HepG2 (cell line): ENCODE data around the gene PCDHGA10. TPM values are rescaled to one million over a fixed set of nuclear protein-coding genes. Genes with fewer than 3 reads are reported as not detected.

Experiments
- ATAC-seq: fragments of 200-7000 bp; cut with Tn5 transposase; 3 replicates; pipeline ENCODE4 v1.9.1; 2020; ENCODE audit warnings: mild to moderate bottlenecking, moderate library complexity
- BruUV-seq: library from RNA; stranded (reverse); fragments of 400-500 nt; replicated peaks from 2 replicates; lab custom pipeline; 2021; lab: Mats Ljungman, UMichigan
- CTCF ChIA-PET: fragments of 300-600 bp; formaldehyde crosslinking; extraction: SDS; loops from one replicate; lab custom pipeline; 2021; ENCODE audit warnings: low total read pairs, inconsistent platforms, low intra/inter-chr PET ratio; lab: Yijun Ruan, JAX
- POLR2A ChIA-PET: fragments of 350-600 bp; sonication (Branson Sonifier 250); formaldehyde crosslinking; loops from one replicate; lab custom pipeline; 2020; ENCODE audit warnings: antibody characterized with exemption, inconsistent platforms; lab: Yijun Ruan, JAX
- DNase-seq: peaks from one replicate; pipeline ENCODE4 v3.0.0-alpha.2; 2015; ENCODE audit warnings: low spot score
- FAIRE-seq: peaks from 3 replicates; lab custom pipeline; 2011; peaks lifted over from hg19 to GRCh38; lab: Jason Lieb, UNC
- H2AFZ ChIP-seq: one replicate; pipeline ENCODE4 v1.6.1; 2011; ENCODE audit warnings: low read length, inconsistent platforms
- H3K27ac ChIP-seq: fragments of 300-600 bp; 3 replicates; pipeline ENCODE4 v1.8.0; 2011; ENCODE audit warnings: mixed run types, mild to moderate bottlenecking, mixed read lengths, low read length, inconsistent platforms; ENCODE audit not compliant: insufficient read depth; ENCODE audit errors: extremely low read length
- H3K27me3 ChIP-seq, 2 experiments: fragments of 200-600 bp in 1 of 2; 2 replicates in 1 of 2; 3 replicates in 1 of 2; pipeline versions ENCODE4 v1.6.0 to v1.8.0; 2011; ENCODE audit warnings: low read length in 2 of 2, mild to moderate bottlenecking in 2 of 2, moderate library complexity in 2 of 2, inconsistent platforms in 1 of 2; ENCODE audit not compliant: insufficient read depth in 2 of 2, control insufficient read depth in 1 of 2
- H3K36me3 ChIP-seq, 2 experiments: fragments of 200-600 bp in 1 of 2; replicated peaks in 1 of 2; 2 replicates in 1 of 2; 3 replicates in 1 of 2; pipeline versions ENCODE4 v1.5.1 to v1.8.0; 2011; ENCODE audit warnings: low read length in 2 of 2, inconsistent platforms in 1 of 2; ENCODE audit not compliant: insufficient read depth in 2 of 2, control insufficient read depth in 1 of 2
- H3K4me1 ChIP-seq: 2 replicates; pipeline ENCODE4 v1.5.1; 2012; ENCODE audit warnings: low read length, inconsistent platforms; ENCODE audit not compliant: insufficient read depth
- H3K4me2 ChIP-seq: 2 replicates; pipeline ENCODE4 v1.6.0; 2011; ENCODE audit warnings: low read depth, low read length, inconsistent platforms
- H3K4me3 ChIP-seq, 3 experiments: fragments of 200-600 bp in 1 of 3; sonication (generic), shearing (Covaris generic) in 1 of 3; replicated peaks in 1 of 3; 2 replicates each; pipeline ENCODE4 v1.5.1; 2011 to 2016; ENCODE audit warnings: low read length in 3 of 3, inconsistent platforms in 2 of 3, low read depth in 2 of 3, mild to moderate bottlenecking in 2 of 3, control low read depth in 1 of 3, mixed read lengths in 1 of 3; ENCODE audit not compliant: insufficient read depth in 1 of 3
- H3K79me2 ChIP-seq: one replicate; pipeline ENCODE4 v1.6.1; 2011; ENCODE audit warnings: low read length, inconsistent platforms; ENCODE audit not compliant: insufficient read depth
- H3K9ac ChIP-seq: 2 replicates; pipeline ENCODE4 v1.6.0; 2011; ENCODE audit warnings: mild to moderate bottlenecking, low read depth, low read length, inconsistent platforms; ENCODE audit not compliant: insufficient read depth
- H3K9me3 ChIP-seq: 2 replicates; pipeline ENCODE4 v1.5.1; 2012; ENCODE audit warnings: mild to moderate bottlenecking, low read length
- H4K20me1 ChIP-seq: 2 replicates; pipeline ENCODE4 v1.6.0; 2011; ENCODE audit warnings: inconsistent platforms, mild to moderate bottlenecking, low read length, moderate library complexity; ENCODE audit not compliant: insufficient read depth
- KAT2B ChIP-seq: fragments of 150-350 bp; IDR thresholded peaks from 2 replicates; pipeline ENCODE4 v1.6.1; 2014; ENCODE audit warnings: low read depth, low read length, borderline replicate concordance
- MEIS1 ChIP-seq: sonication (generic); formaldehyde crosslinking; IDR thresholded peaks from 2 replicates; pipeline ENCODE4 v1.9.0; 2021; ENCODE audit warnings: mild to moderate bottlenecking, missing genetic modification reagents, moderate library complexity, borderline replicate concordance
- MTA1 ChIP-seq: sonication (generic); formaldehyde crosslinking; IDR thresholded peaks from 2 replicates; pipeline ENCODE4 v1.4.0; 2020; ENCODE audit warnings: missing genetic modification reagents, mild to moderate bottlenecking, borderline replicate concordance
- ONECUT2 ChIP-seq: sonication (generic); formaldehyde crosslinking; IDR thresholded peaks from 2 replicates; pipeline ENCODE4 v1.4.0; 2020; ENCODE audit warnings: missing genetic modification reagents
- RAD21 ChIP-seq: fragments of 450-650 bp; formaldehyde crosslinking; IDR thresholded peaks from 2 replicates; pipeline ENCODE4 v1.5.0; 2020; ENCODE audit warnings: mild to moderate bottlenecking
- RARA ChIP-seq: IDR thresholded peaks from 2 replicates; pipeline ENCODE4 v1.6.1; 2016; ENCODE audit warnings: missing genetic modification reagents, missing compliant biosample characterization
- RBFOX2 ChIP-seq: fragments of 200-400 bp; formaldehyde crosslinking; IDR thresholded peaks from 2 replicates; pipeline ENCODE4 v1.6.1; 2017; ENCODE audit warnings: low read depth, mild to moderate bottlenecking, low read length
- RCOR2 ChIP-seq: IDR thresholded peaks from 2 replicates; pipeline ENCODE4 v1.6.1; 2016; ENCODE audit warnings: missing biosample characterization, missing genetic modification reagents
- THAP8 ChIP-seq: sonication (generic); formaldehyde crosslinking; IDR thresholded peaks from 2 replicates; pipeline ENCODE4 v1.5.1; 2020; ENCODE audit warnings: missing genetic modification reagents, mild to moderate bottlenecking, borderline replicate concordance
- ZNF138 ChIP-seq: sonication (generic); formaldehyde crosslinking; IDR thresholded peaks from 2 replicates; pipeline ENCODE4 v1.5.0; 2020; ENCODE audit warnings: mild to moderate bottlenecking, low read depth, missing genetic modification reagents
- ZNF18 ChIP-seq: sonication (generic); formaldehyde crosslinking; IDR thresholded peaks from 2 replicates; pipeline ENCODE4 v1.8.0; 2022; ENCODE audit warnings: mild to moderate bottlenecking, missing genetic modification reagents; ENCODE audit not compliant: insufficient replicate concordance
- ZNF607 ChIP-seq: sonication (generic); formaldehyde crosslinking; IDR thresholded peaks from 2 replicates; pipeline ENCODE4 v1.5.1; 2020; ENCODE audit warnings: missing genetic modification reagents, mild to moderate bottlenecking, borderline replicate concordance
- WGBS: methylation state at CpG from one replicate; pipeline ENCODE4 v1.1.6; 2017; ENCODE audit warnings: low lambda C conversion rate; 5-methylcytosine and 5-hydroxymethylcytosine counted together
- in situ Hi-C: cut with HindIII; loops from 2 replicates; pipeline ENCODE4 v1.10.0; 2017; ENCODE audit warnings: low pct_unique_long_range_greater_than_20kb; ENCODE audit not compliant: extremely low pct_ligation_motif_present
- intact Hi-C: fragments of 100-400 bp; cut with micrococcal nuclease; formaldehyde crosslinking; loops from one replicate; pipeline ENCODE4 v1.10.0; 2022; ENCODE audit not compliant: unreplicated experiment
- polyA plus RNA-seq, 8 experiments: library from polyadenylated mRNA; depleted of rRNA in 3 of 8; stranded (reverse) in 7 of 8; unstranded in 1 of 8; fragments of >200 nt; fragmentation: Illumina TruSeq in 4 of 8; extraction: Trizol in 4 of 8; gene quantifications; 2 replicates each; pipeline versions ENCODE4 v1.2.1 to v1.2.3, GENCODE V29; 2011 to 2016; ENCODE audit warnings: low read depth in 4 of 8, missing spikeins in 1 of 8, mixed read lengths in 1 of 8; ENCODE audit not compliant: insufficient read depth in 1 of 8
- total RNA-seq, 5 experiments: library from RNA; depleted of rRNA; stranded (reverse); fragments of >200 nt; fragmentation: Illumina TruSeq; extraction: Trizol; gene quantifications; 2 replicates each; pipeline ENCODE4 v1.2.3, GENCODE V29; 2016; ENCODE audit warnings: low read depth in 1 of 5

Gene PCDHGA10
- total and polyA plus RNA-seq, 2 of the 13 experiments (the other 11 are each of a cell fraction or from before 2014, with no cell fraction given): 0.04 to 0.18 TPM

- no peak overlapping the region for H3K4me3 ChIP-seq
- ATAC-seq (no peak), DNase-seq (no peak), FAIRE-seq (no peak)
- 9% methylated on average over 10 of the region's 10 CpGs for WGBS
- in situ Hi-C loops: no loop called here
- no peak overlapping the region for H3K27ac ChIP-seq
- H3K36me3 ChIP-seq: no peaks in the 10 kb centered on the region
- no TSS peak for BruUV-seq
- no peaks in the 10 kb centered on the region for H3K9me3 ChIP-seq
- no peak overlapping the region for H3K4me2 ChIP-seq
- H3K4me1 ChIP-seq: no peaks in the 10 kb centered on the region
- TF ChIP-seq MEIS1 (CRISPR knock-in tag) (no peak), ONECUT2 (CRISPR knock-in tag) (no peak), RCOR2 (no peak), RBFOX2 (no peak), ZNF18 (no peak), ZNF138 (CRISPR knock-in tag) (no peak), THAP8 (CRISPR knock-in tag) (no peak), RAD21 (CRISPR knock-in tag) (no peak), ZNF607 (no peak), MTA1 (CRISPR knock-in tag) (no peak), KAT2B (no peak), RARA (no peak)
- TF ChIP-seq, all 625 proteins: peak for 0
- ChIA-PET POLR2A (no interaction called here), CTCF (no interaction called here)
- no peak overlapping the region for H3K9ac ChIP-seq
- intact Hi-C loops: no loop called here
- H4K20me1 ChIP-seq: no peaks in the 10 kb centered on the region
- H2AFZ ChIP-seq: no peak overlapping the region
- H3K79me2 ChIP-seq: no peaks in the 10 kb centered on the region
- no peaks in the 10 kb centered on the region for H3K27me3 ChIP-seq
These were observed 26.8 kb downstream of the PCDHGA10 start for GRCh38 chr5:141439411-141440141.
